Measurements from ENCODE around the gene SPON1.

SPON1 gene

DNA sequence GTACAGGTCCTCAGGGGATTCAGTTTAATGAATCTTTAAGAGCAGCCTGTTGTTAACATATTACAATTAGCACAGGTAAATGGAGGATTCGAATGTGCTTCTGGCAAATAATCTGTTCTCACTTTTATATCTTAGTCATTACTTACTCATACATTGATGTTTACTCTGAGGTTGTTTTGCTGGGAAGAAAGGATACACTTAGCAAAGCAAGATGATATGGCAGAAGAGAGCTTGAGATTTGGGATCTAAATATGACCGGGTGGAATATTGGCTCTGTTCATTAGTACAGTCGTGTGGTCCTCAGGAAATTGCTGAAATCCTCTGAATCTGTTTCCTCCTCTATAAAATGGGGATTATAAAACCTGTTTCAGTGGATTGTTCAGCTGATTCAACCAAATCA, 59.7 kb downstream of the SPON1 start:
- H3K27me3 ChIP-seq (ENCODE audit: control insufficient read depth in 3 of 3, insufficient read depth in 3 of 3, low read depth in 1 of 3, low read length in 3 of 3): no peaks in the 10 kb centered on the region
- H2BK120ac ChIP-seq (ENCODE audit: low read depth, low read length): no peak overlapping the region
- H3K14ac ChIP-seq (ENCODE audit: low read length): no peak overlapping the region
- H3K4me3 ChIP-seq (ENCODE audit: low read length in 2 of 2): no peak overlapping the region
- DNase-seq (ENCODE audit: low spot score): no peak
- H3K23ac ChIP-seq (ENCODE audit: low read depth, low read length, poor library complexity): no peak overlapping the region
- H3K36me3 ChIP-seq (replicated peaks in 1 of 2; ENCODE audit: control insufficient read depth in 2 of 2, insufficient read depth in 2 of 2, low read length in 2 of 2): no peaks in the 10 kb centered on the region
- peaks cover 0 to 22% of the 10 kb centered on the region in 2 donors for H3K4me1 ChIP-seq (ENCODE audit: control insufficient read depth in 2 of 2, insufficient read depth in 1 of 2, low read depth in 1 of 2, low read length in 2 of 2)
- no peak overlapping the region for H2BK12ac ChIP-seq (ENCODE audit: low read length)
- H2BK15ac ChIP-seq (ENCODE audit: low read length): no peak overlapping the region
- H3K9ac ChIP-seq (ENCODE audit: low read depth, low read length, poor library complexity): no peak overlapping the region
- no peaks in the 10 kb centered on the region for H3K79me1 ChIP-seq (ENCODE audit: low read depth, low read length)
- no peak overlapping the region for H3K18ac ChIP-seq (ENCODE audit: low read length)
- H3K4ac ChIP-seq (ENCODE audit: low read length): no peak overlapping the region
- H2AFZ ChIP-seq (ENCODE audit: low read length): no peak overlapping the region
- H3K4me2 ChIP-seq (ENCODE audit: insufficient read depth, low read length, poor library complexity, severe bottlenecking): no peak overlapping the region
- H2AK5ac ChIP-seq (ENCODE audit: low read depth, low read length): no peak overlapping the region
- no peaks in the 10 kb centered on the region for H3K9me3 ChIP-seq (replicated peaks in 1 of 2; ENCODE audit: control insufficient read depth in 2 of 2, insufficient read depth in 1 of 2, low read depth in 1 of 2, low read length in 2 of 2)
- no CpG with 5 or more reads among the region's 3 CpGs for WGBS, 2 donors (ENCODE audit: extremely low coverage in 2 of 2, insufficient read length in 2 of 2, insufficient replicate concordance in 1 of 2)
- H4K91ac ChIP-seq (ENCODE audit: low read depth, low read length, poor library complexity): no peak overlapping the region
- no peak overlapping the region for H2BK5ac ChIP-seq (ENCODE audit: low read length)
- no peak overlapping the region for H4K8ac ChIP-seq (ENCODE audit: low read depth, low read length)
- no peak overlapping the region for H3K27ac ChIP-seq (replicated peaks; ENCODE audit: low read length)

DNA sequence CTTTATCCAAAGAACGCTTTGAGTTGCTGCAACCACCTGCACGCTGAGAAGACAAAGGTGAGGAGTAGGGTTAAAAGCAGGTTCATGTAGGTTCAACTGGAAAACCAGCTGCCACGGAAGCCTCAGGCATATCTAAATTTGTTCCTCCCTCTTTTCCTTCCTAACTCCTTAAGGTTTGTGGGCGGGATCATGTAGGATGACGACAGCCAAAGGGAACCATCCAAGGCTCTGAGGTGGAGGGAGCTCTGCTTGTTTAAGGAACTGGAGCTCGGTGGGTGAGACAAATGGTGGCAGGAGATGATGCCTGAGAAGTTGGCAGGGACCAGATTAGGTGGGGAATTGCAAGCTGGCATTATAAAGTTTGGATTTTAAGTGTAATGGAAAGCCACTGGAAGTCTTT, 60.3 kb downstream of the SPON1 start:
- Histone ChIP-seq H3K9ac (ENCODE audit: low read depth, low read length, poor library complexity) (no peak overlapping the region), H3K4ac (ENCODE audit: low read length) (no peak overlapping the region), H3K4me1 (ENCODE audit: control insufficient read depth in 2 of 2, insufficient read depth in 1 of 2, low read depth in 1 of 2, low read length in 2 of 2) (peaks cover 0 to 22% of the 10 kb centered on the region in 2 donors), H2BK15ac (ENCODE audit: low read length) (no peak overlapping the region), H3K9me3 (replicated peaks in 1 of 2; ENCODE audit: control insufficient read depth in 2 of 2, insufficient read depth in 1 of 2, low read depth in 1 of 2, low read length in 2 of 2) (no peaks in the 10 kb centered on the region), H2BK120ac (ENCODE audit: low read depth, low read length) (no peak overlapping the region), H2BK5ac (ENCODE audit: low read length) (no peak overlapping the region), H3K36me3 (replicated peaks in 1 of 2; ENCODE audit: control insufficient read depth in 2 of 2, insufficient read depth in 2 of 2, low read length in 2 of 2) (no peaks in the 10 kb centered on the region), H3K4me3 (ENCODE audit: low read length in 2 of 2) (no peak overlapping the region), H4K8ac (ENCODE audit: low read depth, low read length) (no peak overlapping the region), H2AFZ (ENCODE audit: low read length) (no peak overlapping the region), H3K14ac (ENCODE audit: low read length) (no peak overlapping the region), H3K27me3 (ENCODE audit: control insufficient read depth in 3 of 3, insufficient read depth in 3 of 3, low read depth in 1 of 3, low read length in 3 of 3) (no peaks in the 10 kb centered on the region), H4K91ac (ENCODE audit: low read depth, low read length, poor library complexity) (no peak overlapping the region), H3K27ac (replicated peaks; ENCODE audit: low read length) (no peak overlapping the region), H3K23ac (ENCODE audit: low read depth, low read length, poor library complexity) (no peak overlapping the region), H2AK5ac (ENCODE audit: low read depth, low read length) (no peak overlapping the region), H2BK12ac (ENCODE audit: low read length) (no peak overlapping the region), H3K4me2 (ENCODE audit: insufficient read depth, low read length, poor library complexity, severe bottlenecking) (no peak overlapping the region), H3K79me1 (ENCODE audit: low read depth, low read length) (no peaks in the 10 kb centered on the region), H3K18ac (ENCODE audit: low read length) (no peak overlapping the region)
- DNase-seq (ENCODE audit: low spot score): no peak
- WGBS, 2 donors (ENCODE audit: extremely low coverage in 2 of 2, insufficient read length in 2 of 2, insufficient replicate concordance in 1 of 2): no CpG with 5 or more reads among the region's 6 CpGs

DNA sequence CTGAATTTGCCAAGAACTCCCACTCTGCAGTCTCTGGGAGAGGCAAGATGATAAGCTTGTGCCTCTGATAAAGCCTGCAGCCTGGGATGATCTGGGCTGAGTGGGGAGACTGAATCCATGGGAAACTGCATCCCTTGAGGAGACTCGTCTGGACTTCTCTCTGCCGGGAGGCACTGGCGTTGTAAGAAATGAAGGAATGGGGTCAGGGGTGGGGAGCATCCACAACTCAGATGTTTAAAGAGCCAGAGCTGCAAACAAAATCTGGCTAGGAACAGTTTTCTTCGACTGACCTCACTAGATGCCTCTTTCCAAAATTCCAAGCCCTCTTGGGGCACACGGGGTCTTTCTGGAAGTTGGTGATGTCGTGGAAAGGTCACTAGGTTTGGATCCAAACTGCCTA, 64.4 kb downstream of the SPON1 start:
- no peak overlapping the region for H2BK12ac ChIP-seq (ENCODE audit: low read length)
- no peak overlapping the region for H4K91ac ChIP-seq (ENCODE audit: low read depth, low read length, poor library complexity)
- no peak overlapping the region for H2BK5ac ChIP-seq (ENCODE audit: low read length)
- H3K9ac ChIP-seq (ENCODE audit: low read depth, low read length, poor library complexity): no peak overlapping the region
- H3K27ac ChIP-seq (replicated peaks; ENCODE audit: low read length): no peak overlapping the region
- no peak overlapping the region for H3K4me2 ChIP-seq (ENCODE audit: insufficient read depth, low read length, poor library complexity, severe bottlenecking)
- H2AFZ ChIP-seq (ENCODE audit: low read length): no peak overlapping the region
- H4K8ac ChIP-seq (ENCODE audit: low read depth, low read length): no peak overlapping the region
- no peaks in the 10 kb centered on the region for H3K79me1 ChIP-seq (ENCODE audit: low read depth, low read length)
- H3K36me3 ChIP-seq (replicated peaks in 1 of 2; ENCODE audit: control insufficient read depth in 2 of 2, insufficient read depth in 2 of 2, low read length in 2 of 2): no peaks in the 10 kb centered on the region
- no peak overlapping the region for H2AK5ac ChIP-seq (ENCODE audit: low read depth, low read length)
- H3K4ac ChIP-seq (ENCODE audit: low read length): no peak overlapping the region
- peaks cover 0 to 12% of the 10 kb centered on the region in 2 donors for H3K4me1 ChIP-seq (ENCODE audit: control insufficient read depth in 2 of 2, insufficient read depth in 1 of 2, low read depth in 1 of 2, low read length in 2 of 2)
- no peak overlapping the region for H2BK15ac ChIP-seq (ENCODE audit: low read length)
- H3K23ac ChIP-seq (ENCODE audit: low read depth, low read length, poor library complexity): no peak overlapping the region
- H3K4me3 ChIP-seq (ENCODE audit: low read length in 2 of 2): no peak overlapping the region
- no peaks in the 10 kb centered on the region for H3K9me3 ChIP-seq (replicated peaks in 1 of 2; ENCODE audit: control insufficient read depth in 2 of 2, insufficient read depth in 1 of 2, low read depth in 1 of 2, low read length in 2 of 2)
- no peaks in the 10 kb centered on the region for H3K27me3 ChIP-seq (ENCODE audit: control insufficient read depth in 3 of 3, insufficient read depth in 3 of 3, low read depth in 1 of 3, low read length in 3 of 3)
- no peak for DNase-seq (ENCODE audit: low spot score)
- WGBS, 2 donors (ENCODE audit: extremely low coverage in 2 of 2, insufficient read length in 2 of 2, insufficient replicate concordance in 1 of 2): no CpG with 5 or more reads among the region's 6 CpGs
- H2BK120ac ChIP-seq (ENCODE audit: low read depth, low read length): no peak overlapping the region
- no peak overlapping the region for H3K18ac ChIP-seq (ENCODE audit: low read length)
- no peak overlapping the region for H3K14ac ChIP-seq (ENCODE audit: low read length)

DNA sequence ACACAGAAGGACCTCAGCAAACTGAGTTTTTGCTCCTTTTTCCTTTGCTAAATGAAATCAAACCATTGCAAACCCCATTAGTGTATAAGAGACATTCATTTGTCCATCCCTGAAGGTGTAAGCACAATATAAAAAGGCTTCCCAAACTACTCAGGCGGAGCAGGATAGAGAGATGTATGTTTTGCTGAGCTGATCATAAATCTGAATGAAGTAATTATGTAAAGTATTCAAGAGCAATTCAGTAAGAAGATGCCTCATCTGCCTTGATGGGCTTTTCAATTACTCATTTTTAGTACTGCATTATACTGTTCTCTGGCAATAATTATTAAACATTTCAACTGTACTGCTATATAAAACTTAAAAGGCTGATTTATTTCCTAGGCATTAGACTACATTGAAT, 65.0 kb downstream of the SPON1 start:
- Histone ChIP-seq H4K8ac (ENCODE audit: low read depth, low read length) (no peak overlapping the region), H4K91ac (ENCODE audit: low read depth, low read length, poor library complexity) (no peak overlapping the region), H3K4me1 (ENCODE audit: control insufficient read depth in 2 of 2, insufficient read depth in 1 of 2, low read depth in 1 of 2, low read length in 2 of 2) (peaks cover 0 to 12% of the 10 kb centered on the region in 2 donors), H3K9me3 (replicated peaks in 1 of 2; ENCODE audit: control insufficient read depth in 2 of 2, insufficient read depth in 1 of 2, low read depth in 1 of 2, low read length in 2 of 2) (no peaks in the 10 kb centered on the region), H2BK12ac (ENCODE audit: low read length) (no peak overlapping the region), H3K27ac (replicated peaks; ENCODE audit: low read length) (no peak overlapping the region), H3K18ac (ENCODE audit: low read length) (no peak overlapping the region), H3K36me3 (replicated peaks in 1 of 2; ENCODE audit: control insufficient read depth in 2 of 2, insufficient read depth in 2 of 2, low read length in 2 of 2) (no peaks in the 10 kb centered on the region), H3K9ac (ENCODE audit: low read depth, low read length, poor library complexity) (no peak overlapping the region), H2BK15ac (ENCODE audit: low read length) (no peak overlapping the region), H3K4me3 (ENCODE audit: low read length in 2 of 2) (no peak overlapping the region), H3K79me1 (ENCODE audit: low read depth, low read length) (no peaks in the 10 kb centered on the region), H3K14ac (ENCODE audit: low read length) (no peak overlapping the region), H3K23ac (ENCODE audit: low read depth, low read length, poor library complexity) (no peak overlapping the region), H3K4ac (ENCODE audit: low read length) (no peak overlapping the region), H2BK5ac (ENCODE audit: low read length) (no peak overlapping the region), H3K4me2 (ENCODE audit: insufficient read depth, low read length, poor library complexity, severe bottlenecking) (no peak overlapping the region), H2BK120ac (ENCODE audit: low read depth, low read length) (no peak overlapping the region), H2AFZ (ENCODE audit: low read length) (no peak overlapping the region), H3K27me3 (ENCODE audit: control insufficient read depth in 3 of 3, insufficient read depth in 3 of 3, low read depth in 1 of 3, low read length in 3 of 3) (no peaks in the 10 kb centered on the region), H2AK5ac (ENCODE audit: low read depth, low read length) (no peak overlapping the region)
- WGBS, 2 donors (ENCODE audit: extremely low coverage in 2 of 2, insufficient read length in 2 of 2, insufficient replicate concordance in 1 of 2): no CpG with 5 or more reads among the region's 1 CpG
- no peak for DNase-seq (ENCODE audit: low spot score)

Measured in neuronal stem cell (in vitro differentiated cells).